ENCODE data around the gene THRSP. TPM values are rescaled to one million over a fixed set of nuclear protein-coding genes. Genes with fewer than 3 reads are reported as not detected.
A peak's percentile ranks its signal among the peaks of the same experiment; 100 is the strongest.

Gene THRSP
- total RNA-seq, 2 experiments from 2014 or later, result not detected

DNA sequence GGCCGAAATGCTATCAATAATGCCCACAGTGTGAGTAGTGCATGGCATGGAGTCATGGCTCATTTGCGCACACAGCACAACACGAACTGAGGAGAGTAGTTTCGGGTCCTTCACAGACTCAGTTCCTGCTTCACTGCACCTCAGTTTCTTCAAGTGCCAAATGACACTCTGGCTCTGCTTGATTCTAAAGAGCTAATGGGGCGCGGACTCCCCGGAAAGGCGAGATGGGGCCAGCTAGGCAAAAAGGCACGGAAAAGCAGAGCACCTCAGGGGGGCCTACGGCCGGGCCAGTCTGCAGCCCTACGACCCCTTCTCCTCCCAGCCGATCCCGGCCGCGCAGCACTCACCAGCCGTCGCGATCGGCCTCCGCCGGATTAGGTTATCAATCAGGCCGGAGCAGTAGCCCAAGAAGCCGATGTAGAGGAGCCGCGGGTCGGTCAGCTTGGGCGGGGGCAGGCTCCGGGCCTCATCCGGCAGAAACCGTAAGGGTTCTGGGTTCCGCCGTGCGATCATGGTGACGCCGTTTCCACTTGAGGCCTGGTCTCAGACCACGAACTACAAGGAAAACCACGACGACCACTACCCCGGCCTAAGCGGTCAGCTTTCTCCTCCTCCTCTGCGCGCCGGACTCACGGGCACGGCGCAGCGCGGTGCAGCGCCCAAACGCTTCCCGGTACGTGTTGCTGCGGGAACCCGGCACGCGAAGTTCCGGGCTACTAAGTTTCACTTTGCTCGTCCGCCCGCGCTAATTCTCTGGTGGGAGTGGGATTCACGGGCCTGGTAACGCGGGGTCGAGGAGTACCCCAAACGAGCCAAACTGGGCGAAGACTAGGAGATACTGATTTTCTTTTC is 15.8 kb downstream of the THRSP start, which contains the start of gene NDUFC2:
TSS of gene NDUFC2 (minus strand) at position 631 of the 852 bp plus-strand sequence. CDS start at position 513, 118 bp downstream.
- CTCF ChIA-PET, result interaction anchor here (1.0 kb wide), 1 partner anchor 85 kb away, joined by 4 read pairs; the partner anchor contains the start of gene INTS4
- H3K4me3 Mint-ChIP-seq, result peak within 1 kb of the TSS; percentile 96
- H3K9me3 ChIP-seq (ENCODE audit: control insufficient read depth in 1 of 2, insufficient read depth in 1 of 2, low read length in 2 of 2), result no peaks in the 10 kb centered on the region
- no peaks in the 10 kb centered on the region for H3K36me3 ChIP-seq (ENCODE audit: insufficient read depth, low read length)
- peaks cover 60% of the 10 kb centered on the region for H3K4me1 Mint-ChIP-seq (ENCODE audit: low read depth)
- TF ChIP-seq, protein P1, sequence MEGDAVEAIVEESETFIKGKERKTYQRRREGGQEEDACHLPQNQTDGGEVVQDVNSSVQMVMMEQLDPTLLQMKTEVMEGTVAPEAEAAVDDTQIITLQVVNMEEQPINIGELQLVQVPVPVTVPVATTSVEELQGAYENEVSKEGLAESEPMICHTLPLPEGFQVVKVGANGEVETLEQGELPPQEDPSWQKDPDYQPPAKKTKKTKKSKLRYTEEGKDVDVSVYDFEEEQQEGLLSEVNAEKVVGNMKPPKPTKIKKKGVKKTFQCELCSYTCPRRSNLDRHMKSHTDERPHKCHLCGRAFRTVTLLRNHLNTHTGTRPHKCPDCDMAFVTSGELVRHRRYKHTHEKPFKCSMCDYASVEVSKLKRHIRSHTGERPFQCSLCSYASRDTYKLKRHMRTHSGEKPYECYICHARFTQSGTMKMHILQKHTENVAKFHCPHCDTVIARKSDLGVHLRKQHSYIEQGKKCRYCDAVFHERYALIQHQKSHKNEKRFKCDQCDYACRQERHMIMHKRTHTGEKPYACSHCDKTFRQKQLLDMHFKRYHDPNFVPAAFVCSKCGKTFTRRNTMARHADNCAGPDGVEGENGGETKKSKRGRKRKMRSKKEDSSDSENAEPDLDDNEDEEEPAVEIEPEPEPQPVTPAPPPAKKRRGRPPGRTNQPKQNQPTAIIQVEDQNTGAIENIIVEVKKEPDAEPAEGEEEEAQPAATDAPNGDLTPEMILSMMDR (IDR thresholded peaks at IDR 0.05), result no peak
- no peaks in the 10 kb centered on the region for H3K27me3 Mint-ChIP-seq
- peak within 1 kb of the TSS; percentile 88 for H3K4me3 ChIP-seq (ENCODE audit: low read length)
- peak within 1 kb of the TSS; percentile 57 to 65 for H3K27ac ChIP-seq (ENCODE audit: low read depth in 1 of 2, low read length in 2 of 2)
- DNase-seq (peak; percentile 45 to 82 (median 58)), ATAC-seq (ENCODE audit: poor library complexity) (peak; percentile 79)
- peaks cover 41% of the 10 kb centered on the region for H3K4me1 ChIP-seq (ENCODE audit: insufficient read depth, low read length)
- intact Hi-C loops (cut with DNase I, micrococcal nuclease), result loop anchor here (1.0 to 5.0 kb wide), 5 partner anchors 57 to 493 kb away; partner anchors contain the start of gene NARS2 (in 1 of the 2)
- peak within 1 kb of the TSS; percentile 93 for H3K27ac Mint-ChIP-seq
- H3K27me3 ChIP-seq (ENCODE audit: control insufficient read depth in 1 of 2, insufficient read depth in 2 of 2, low read length in 2 of 2), result no peaks in the 10 kb centered on the region
- no peaks in the 10 kb centered on the region for H3K9me3 Mint-ChIP-seq
- POLR2A ChIA-PET, result interaction anchor here (0.5 to 2.6 kb wide), 9 partner anchors 10 to 273 kb away, joined by 3 to 27 read pairs (median 4); partner anchors contain the start of genes ALG8, INTS4, KCTD21 and RSF1
- H3K36me3 Mint-ChIP-seq (ENCODE audit: low read depth), result peaks cover 28% of the 10 kb centered on the region

DNA sequence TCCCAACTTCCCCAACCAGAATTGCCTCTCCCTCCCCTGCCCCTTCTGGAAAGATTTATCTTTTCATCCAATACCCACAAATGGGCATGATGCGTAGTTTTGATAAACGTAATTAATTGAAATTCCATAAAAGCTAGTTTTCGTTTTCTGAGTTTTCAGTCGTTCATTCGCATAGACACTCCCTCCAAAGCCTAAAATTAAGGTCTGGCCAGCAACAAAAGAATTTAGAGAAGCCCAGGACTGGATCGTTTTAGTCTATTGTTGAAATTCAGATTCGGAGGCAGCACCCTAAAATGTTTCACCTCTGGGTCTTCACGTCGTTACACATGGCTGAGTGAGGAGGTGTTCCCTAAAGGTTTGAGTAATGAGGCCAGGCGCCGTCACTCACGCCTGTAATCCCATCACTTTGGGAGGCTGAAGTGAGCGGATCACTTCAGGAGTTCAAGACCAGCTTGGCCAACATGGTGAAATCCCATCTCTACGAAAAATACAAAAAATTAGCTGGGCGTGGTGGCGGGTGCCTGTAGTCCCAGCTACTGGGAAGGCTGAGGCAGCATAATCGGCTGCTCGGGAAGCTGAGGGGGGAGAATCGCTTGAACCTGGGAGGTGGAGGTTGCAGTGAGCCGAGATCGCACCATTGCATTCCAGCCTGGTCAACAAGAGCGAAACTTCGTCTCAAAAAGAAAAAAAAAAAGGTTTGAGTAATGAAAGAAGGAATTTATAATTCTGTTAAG is 16.6 kb downstream of the THRSP start:
- Mint-ChIP-seq H3K36me3 (ENCODE audit: low read depth) (peaks cover 21% of the 10 kb centered on the region), H3K27ac (peak overlapping the region; percentile 93), H3K4me3 (peak overlapping the region; percentile 96), H3K27me3 (no peaks in the 10 kb centered on the region), H3K9me3 (no peaks in the 10 kb centered on the region), H3K4me1 (ENCODE audit: low read depth) (peaks cover 53% of the 10 kb centered on the region)
- Histone ChIP-seq H3K27ac (ENCODE audit: low read depth in 1 of 2, low read length in 2 of 2) (peak overlapping the region; percentile 57 to 65), H3K27me3 (ENCODE audit: control insufficient read depth in 1 of 2, insufficient read depth in 2 of 2, low read length in 2 of 2) (no peaks in the 10 kb centered on the region), H3K9me3 (ENCODE audit: control insufficient read depth in 1 of 2, insufficient read depth in 1 of 2, low read length in 2 of 2) (no peaks in the 10 kb centered on the region), H3K36me3 (ENCODE audit: insufficient read depth, low read length) (no peaks in the 10 kb centered on the region), H3K4me3 (ENCODE audit: low read length) (peak overlapping the region; percentile 88), H3K4me1 (ENCODE audit: insufficient read depth, low read length) (peaks cover 38% of the 10 kb centered on the region)
- TF ChIP-seq, protein P1 (IDR thresholded peaks at IDR 0.05), result no peak
- ChIA-PET POLR2A (interaction anchor here (0.9 to 2.6 kb wide), 6 partner anchors 15 to 121 kb away, joined by 3 to 27 read pairs (median 6); partner anchors contain the start of genes ALG8, INTS4, KCTD21 and USP35), CTCF (interaction anchor here (0.9 kb wide), 1 partner anchor 11 kb away, joined by 3 read pairs; no protein-coding TSS in a partner anchor)
- DNase-seq (no peak), ATAC-seq (ENCODE audit: poor library complexity) (no peak)
- intact Hi-C loops (cut with DNase I, micrococcal nuclease), result loop anchor here in 1 of 2 experiments (2.0 to 5.0 kb wide), 3 partner anchors 57 to 492 kb away; partner anchors contain the start of gene NARS2

All from CD4-positive, alpha-beta T cell (primary cell).